PC-9 (cell line): Measurements from ENCODE around the gene MTRF1. TPM values are rescaled to one million over a fixed set of nuclear protein-coding genes. Genes with fewer than 3 reads are reported as not detected.

ENCODE experiments used
- BruUV-seq: library from RNA; stranded (reverse); fragments of 400-500 nt; replicated peaks from 2 replicates; lab custom pipeline; 2021; lab: Mats Ljungman, UMichigan
- CTCF ChIA-PET: fragments of 300-600 bp; sonication (Branson Sonifier 250); formaldehyde crosslinking; loops from one replicate; lab custom pipeline; 2022; ENCODE audit warnings: antibody characterized with exemption; lab: Charles Lee
- POLR2A ChIA-PET: fragments of 300-600 bp; sonication (Branson Sonifier 250); formaldehyde crosslinking; loops from one replicate; lab custom pipeline; 2022; ENCODE audit warnings: antibody characterized with exemption; ENCODE audit not compliant: unreplicated experiment; lab: Charles Lee
- DNase-seq, 2 experiments: peaks; one replicate each; pipeline versions ENCODE4 v3.0.0 to v3.0.0-alpha.2; 2015 to 2022; ENCODE audit warnings: mixed read lengths in 1 of 2
- H2AFZ ChIP-seq: fragments of 200-600 bp; sonication (generic); 2 replicates; pipeline ENCODE4 v1.8.1; 2017; ENCODE audit warnings: antibody characterized with exemption
- H3F3A ChIP-seq: fragments of 200-600 bp; sonication (generic); 2 replicates; pipeline ENCODE4 v1.8.1; 2017; ENCODE audit warnings: antibody characterized with exemption, mild to moderate bottlenecking, low read depth; ENCODE audit not compliant: insufficient read depth
- H3K27ac ChIP-seq: fragments of 200-600 bp; sonication (generic); 2 replicates; pipeline ENCODE4 v1.6.1; 2016; ENCODE audit warnings: mixed run types
- H3K27me3 ChIP-seq: fragments of 200-600 bp; sonication (generic); 2 replicates; pipeline ENCODE4 v1.6.1; 2016; ENCODE audit warnings: low read depth, mixed run types; ENCODE audit not compliant: insufficient read depth
- H3K36me3 ChIP-seq: fragments of 200-600 bp; sonication (generic); 2 replicates; pipeline ENCODE4 v1.6.1; 2016; ENCODE audit warnings: low read depth, mixed run types
- H3K4me1 ChIP-seq: fragments of 200-600 bp; sonication (generic); replicated peaks from 2 replicates; pipeline ENCODE4 v1.6.1; 2016; ENCODE audit warnings: mixed run types; ENCODE audit not compliant: insufficient read depth
- H3K4me2 ChIP-seq: fragments of 200-600 bp; sonication (generic); 2 replicates; pipeline ENCODE4 v1.6.1; 2017; ENCODE audit warnings: mixed run types
- H3K4me3 ChIP-seq: fragments of 200-600 bp; sonication (generic); 2 replicates; pipeline ENCODE4 v1.6.1; 2016; ENCODE audit warnings: mixed run types
- H3K79me2 ChIP-seq: fragments of 200-600 bp; sonication (generic); 2 replicates; pipeline ENCODE4 v1.6.1; 2017; ENCODE audit warnings: low read depth, mixed run types
- H3K9me2 ChIP-seq: fragments of 200-600 bp; sonication (generic); 2 replicates; pipeline ENCODE4 v1.8.1; 2017; ENCODE audit warnings: mild to moderate bottlenecking; ENCODE audit not compliant: insufficient read depth
- H3K9me3 ChIP-seq: fragments of 200-600 bp; sonication (generic); 2 replicates; pipeline ENCODE4 v1.8.1; 2016; ENCODE audit warnings: low read depth; ENCODE audit not compliant: insufficient read depth
- H4K20me1 ChIP-seq: fragments of 200-600 bp; sonication (generic); 2 replicates; pipeline ENCODE4 v1.8.1; 2017; ENCODE audit not compliant: insufficient read depth
- CTCF ChIP-seq: fragments of 200-600 bp; sonication (generic); conservative IDR thresholded peaks from 2 replicates; pipeline ENCODE4 v1.6.1; 2017; ENCODE audit warnings: mixed run types, antibody characterized with exemption, mild to moderate bottlenecking, moderate library complexity
- EZH2 ChIP-seq: fragments of 200-600 bp; sonication (generic); IDR thresholded peaks from 2 replicates; pipeline ENCODE4 v1.8.0; 2017; ENCODE audit warnings: antibody characterized with exemption, low read depth
- intact Hi-C: fragments of 100-400 bp; cut with micrococcal nuclease; formaldehyde crosslinking; loops from one replicate; pipeline ENCODE4 v1.10.0; 2022; ENCODE audit not compliant: unreplicated experiment
- total RNA-seq: library from RNA; stranded (reverse); gene quantifications from 2 replicates; pipeline ENCODE4 v1.2.3, GENCODE V29; 2021

Gene MTRF1
- total RNA-seq, 1 experiment from 2014 or later, result 15.8 TPM

DNA sequence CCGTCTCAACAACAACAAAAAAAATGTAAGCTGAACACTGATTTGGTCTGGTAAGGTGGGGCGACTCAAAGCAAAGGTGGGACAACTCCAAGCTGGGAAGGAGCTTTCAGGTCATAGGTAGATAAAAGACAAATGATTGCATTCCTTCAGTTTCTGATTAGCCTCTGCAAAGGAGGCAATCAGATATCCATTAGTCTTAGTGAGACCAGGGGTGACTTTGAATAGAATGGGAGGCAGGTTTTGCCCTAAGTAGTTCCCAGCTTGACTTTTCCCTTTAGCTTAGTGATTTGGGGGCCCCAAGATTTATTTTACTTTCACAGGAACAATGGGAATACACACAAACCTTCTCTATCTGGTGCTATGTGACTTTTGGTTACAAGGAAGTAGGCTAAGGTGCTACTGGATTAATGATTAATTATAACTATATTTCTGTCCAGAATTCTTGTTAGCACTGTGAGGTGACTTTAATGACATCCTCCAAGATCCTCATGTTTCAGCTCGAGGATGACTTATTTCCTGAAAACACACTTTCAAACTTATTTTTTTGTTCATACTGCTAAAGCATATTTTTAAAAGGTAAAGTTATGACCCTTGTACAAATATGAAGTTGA, 10.6 kb upstream of the MTRF1 start:
- intact Hi-C loops, result no loop called here
- Histone ChIP-seq H3K79me2 (no peaks in the 10 kb centered on the region), H4K20me1 (no peaks in the 10 kb centered on the region), H3K4me1 (no peaks in the 10 kb centered on the region), H3K36me3 (no peaks in the 10 kb centered on the region), H3K9me2 (no peaks in the 10 kb centered on the region), H2AFZ (no peak overlapping the region), H3F3A (no peaks in the 10 kb centered on the region), H3K9me3 (0 out of 2 replicates have a peak, but pooled peaks cover 3% of the 10 kb centered on the region), H3K27ac (no peak overlapping the region), H3K4me3 (no peak overlapping the region), H3K4me2 (no peak overlapping the region), H3K27me3 (no peaks in the 10 kb centered on the region)
- no peak for DNase-seq
- ChIA-PET POLR2A (no interaction called here), CTCF (no interaction called here)
- no TSS peak for BruUV-seq
- no peak for TF ChIP-seq CTCF
- TF ChIP-seq EZH2, result no peak

- Histone ChIP-seq H3K9me3 (peaks cover 8% of the 10 kb centered on the region; the same call in 1 of the 2 replicates), H3K9me2 (no peaks in the 10 kb centered on the region), H4K20me1 (no peaks in the 10 kb centered on the region), H3K36me3 (no peaks in the 10 kb centered on the region), H3K4me2 (no peak overlapping the region), H3K79me2 (no peaks in the 10 kb centered on the region), H3K27ac (no peak overlapping the region), H3K4me3 (no peak overlapping the region), H3K27me3 (no peaks in the 10 kb centered on the region), H2AFZ (no peak overlapping the region), H3F3A (no peaks in the 10 kb centered on the region), H3K4me1 (no peaks in the 10 kb centered on the region)
- intact Hi-C loops, result no loop called here
- no peak for TF ChIP-seq CTCF
- ChIA-PET POLR2A (interaction anchor here (0.7 kb wide), 1 partner anchor 36 kb away, joined by 3 read pairs; no protein-coding TSS in a partner anchor), CTCF (no interaction called here)
- no TSS peak for BruUV-seq
- DNase-seq, result no peak
Observed at GRCh38 chr13:41271456-41272285, 8.3 kb upstream of the MTRF1 start.

DNA sequence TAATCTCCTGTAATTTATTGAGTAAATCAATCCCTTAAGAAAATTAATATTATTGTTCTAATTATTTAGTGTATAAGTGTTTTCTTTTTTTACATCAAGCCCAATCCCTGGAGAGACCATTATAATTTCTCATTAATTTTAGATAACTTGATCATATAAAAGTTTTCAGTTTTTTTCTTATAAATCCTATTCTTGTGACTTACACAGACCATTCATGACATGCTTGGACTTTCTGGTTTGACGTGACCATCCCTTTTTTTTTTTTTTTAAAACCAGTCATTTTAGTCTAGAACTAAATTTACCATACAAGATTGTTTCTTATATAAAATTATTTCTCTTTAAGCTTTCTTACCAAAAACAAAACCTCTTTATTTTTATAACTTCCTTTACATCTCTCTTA, 5.4 kb upstream of the MTRF1 start:
- Histone ChIP-seq H3K9me2 (no peaks in the 10 kb centered on the region), H3K9me3 (peaks cover 8% of the 10 kb centered on the region; the same call in 1 of the 2 replicates), H3K4me2 (no peak overlapping the region), H3K27ac (no peak overlapping the region), H2AFZ (no peak overlapping the region), H3K27me3 (no peaks in the 10 kb centered on the region), H3K36me3 (no peaks in the 10 kb centered on the region), H3K4me3 (no peak overlapping the region), H3K79me2 (no peaks in the 10 kb centered on the region), H3F3A (no peaks in the 10 kb centered on the region), H3K4me1 (no peaks in the 10 kb centered on the region), H4K20me1 (no peaks in the 10 kb centered on the region)
- CTCF ChIA-PET, result no interaction called here
- intact Hi-C loops, result no loop called here
- POLR2A ChIA-PET, result no interaction called here
- BruUV-seq, result no TSS peak
- no peak for DNase-seq
- TF ChIP-seq CTCF (no peak), EZH2 (no peak)
